Measurements from ENCODE around the gene PTPRT. TPM values are rescaled to one million over a fixed set of nuclear protein-coding genes. Genes with fewer than 3 reads are reported as not detected.

PTPRT gene
- total and polyA plus RNA-seq, 4 donors: 0.14 to 2.8 (median 0.40) TPM

DNA sequence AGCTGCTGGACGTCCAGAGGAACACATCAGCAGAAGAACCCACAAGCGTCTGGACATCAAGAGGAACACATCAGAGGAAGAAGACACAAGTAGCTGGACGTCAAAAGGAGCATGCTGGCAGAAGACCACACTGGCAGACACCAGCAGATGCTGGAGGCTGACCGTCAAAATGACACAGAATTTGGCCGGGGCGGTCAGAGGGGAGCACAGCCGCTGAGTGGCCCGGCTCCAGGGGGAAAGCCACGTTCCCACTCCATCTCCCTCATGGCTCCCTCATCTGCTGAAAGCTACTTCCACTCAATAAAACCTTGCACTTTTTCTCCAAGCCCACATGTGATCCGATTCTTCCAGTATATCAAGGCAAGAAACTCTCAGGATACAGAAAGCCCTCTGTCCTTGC, 283.6 kb downstream of the PTPRT start:
- Histone ChIP-seq H3K4me1 (ENCODE audit: control insufficient read depth in 4 of 4, insufficient read depth in 4 of 4, low read length in 3 of 4) (peaks cover 0 to 14% (median 6%) of the 10 kb centered on the region in 4 donors), H3K4me3 (ENCODE audit: low read depth in 1 of 3, low read length in 3 of 3) (no peak overlapping the region), H3K9ac (ENCODE audit: low read depth in 1 of 2, low read length in 2 of 2) (no peak overlapping the region), H3K27ac (ENCODE audit: low read depth in 1 of 2, low read length in 2 of 2) (no peak overlapping the region), H3K36me3 (ENCODE audit: control insufficient read depth in 4 of 4, insufficient read depth in 3 of 4, low read depth in 1 of 4, low read length in 3 of 4) (no peaks in the 10 kb centered on the region), H3K27me3 (ENCODE audit: control insufficient read depth in 4 of 4, insufficient read depth in 4 of 4, low read length in 3 of 4) (no peaks in the 10 kb centered on the region), H3K9me3 (ENCODE audit: control insufficient read depth in 4 of 4, low read length in 3 of 4) (peaks cover 0 to 4% (median 2%) of the 10 kb centered on the region in 4 donors)
- WGBS: 86% methylated on average over 10 of the region's 10 CpGs
- no peak for TF ChIP-seq HNF4G (IDR thresholded peaks at IDR 0.05)
- TF ChIP-seq RXRA (IDR thresholded peaks at IDR 0.05): no peak
- no peak for TF ChIP-seq YY1 (IDR thresholded peaks at IDR 0.05)
- TF ChIP-seq TAF1 (conservative IDR thresholded peaks at IDR 0.05): no peak
- TF ChIP-seq NR2F2 (IDR thresholded peaks at IDR 0.05): no peak
- no peak for TF ChIP-seq EGR1 (IDR thresholded peaks at IDR 0.05; ENCODE audit: low read depth in 2 of 2)
- TF ChIP-seq SP1 (IDR thresholded peaks at IDR 0.05): no peak
- TF ChIP-seq, protein P1, sequence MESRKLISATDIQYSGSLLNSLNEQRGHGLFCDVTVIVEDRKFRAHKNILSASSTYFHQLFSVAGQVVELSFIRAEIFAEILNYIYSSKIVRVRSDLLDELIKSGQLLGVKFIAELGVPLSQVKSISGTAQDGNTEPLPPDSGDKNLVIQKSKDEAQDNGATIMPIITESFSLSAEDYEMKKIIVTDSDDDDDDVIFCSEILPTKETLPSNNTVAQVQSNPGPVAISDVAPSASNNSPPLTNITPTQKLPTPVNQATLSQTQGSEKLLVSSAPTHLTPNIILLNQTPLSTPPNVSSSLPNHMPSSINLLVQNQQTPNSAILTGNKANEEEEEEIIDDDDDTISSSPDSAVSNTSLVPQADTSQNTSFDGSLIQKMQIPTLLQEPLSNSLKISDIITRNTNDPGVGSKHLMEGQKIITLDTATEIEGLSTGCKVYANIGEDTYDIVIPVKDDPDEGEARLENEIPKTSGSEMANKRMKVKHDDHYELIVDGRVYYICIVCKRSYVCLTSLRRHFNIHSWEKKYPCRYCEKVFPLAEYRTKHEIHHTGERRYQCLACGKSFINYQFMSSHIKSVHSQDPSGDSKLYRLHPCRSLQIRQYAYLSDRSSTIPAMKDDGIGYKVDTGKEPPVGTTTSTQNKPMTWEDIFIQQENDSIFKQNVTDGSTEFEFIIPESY (IDR thresholded peaks at IDR 0.05): no peak
- TF ChIP-seq, protein P2, sequence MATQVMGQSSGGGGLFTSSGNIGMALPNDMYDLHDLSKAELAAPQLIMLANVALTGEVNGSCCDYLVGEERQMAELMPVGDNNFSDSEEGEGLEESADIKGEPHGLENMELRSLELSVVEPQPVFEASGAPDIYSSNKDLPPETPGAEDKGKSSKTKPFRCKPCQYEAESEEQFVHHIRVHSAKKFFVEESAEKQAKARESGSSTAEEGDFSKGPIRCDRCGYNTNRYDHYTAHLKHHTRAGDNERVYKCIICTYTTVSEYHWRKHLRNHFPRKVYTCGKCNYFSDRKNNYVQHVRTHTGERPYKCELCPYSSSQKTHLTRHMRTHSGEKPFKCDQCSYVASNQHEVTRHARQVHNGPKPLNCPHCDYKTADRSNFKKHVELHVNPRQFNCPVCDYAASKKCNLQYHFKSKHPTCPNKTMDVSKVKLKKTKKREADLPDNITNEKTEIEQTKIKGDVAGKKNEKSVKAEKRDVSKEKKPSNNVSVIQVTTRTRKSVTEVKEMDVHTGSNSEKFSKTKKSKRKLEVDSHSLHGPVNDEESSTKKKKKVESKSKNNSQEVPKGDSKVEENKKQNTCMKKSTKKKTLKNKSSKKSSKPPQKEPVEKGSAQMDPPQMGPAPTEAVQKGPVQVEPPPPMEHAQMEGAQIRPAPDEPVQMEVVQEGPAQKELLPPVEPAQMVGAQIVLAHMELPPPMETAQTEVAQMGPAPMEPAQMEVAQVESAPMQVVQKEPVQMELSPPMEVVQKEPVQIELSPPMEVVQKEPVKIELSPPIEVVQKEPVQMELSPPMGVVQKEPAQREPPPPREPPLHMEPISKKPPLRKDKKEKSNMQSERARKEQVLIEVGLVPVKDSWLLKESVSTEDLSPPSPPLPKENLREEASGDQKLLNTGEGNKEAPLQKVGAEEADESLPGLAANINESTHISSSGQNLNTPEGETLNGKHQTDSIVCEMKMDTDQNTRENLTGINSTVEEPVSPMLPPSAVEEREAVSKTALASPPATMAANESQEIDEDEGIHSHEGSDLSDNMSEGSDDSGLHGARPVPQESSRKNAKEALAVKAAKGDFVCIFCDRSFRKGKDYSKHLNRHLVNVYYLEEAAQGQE (IDR thresholded peaks at IDR 0.05): no peak
- TF ChIP-seq, protein P3, sequence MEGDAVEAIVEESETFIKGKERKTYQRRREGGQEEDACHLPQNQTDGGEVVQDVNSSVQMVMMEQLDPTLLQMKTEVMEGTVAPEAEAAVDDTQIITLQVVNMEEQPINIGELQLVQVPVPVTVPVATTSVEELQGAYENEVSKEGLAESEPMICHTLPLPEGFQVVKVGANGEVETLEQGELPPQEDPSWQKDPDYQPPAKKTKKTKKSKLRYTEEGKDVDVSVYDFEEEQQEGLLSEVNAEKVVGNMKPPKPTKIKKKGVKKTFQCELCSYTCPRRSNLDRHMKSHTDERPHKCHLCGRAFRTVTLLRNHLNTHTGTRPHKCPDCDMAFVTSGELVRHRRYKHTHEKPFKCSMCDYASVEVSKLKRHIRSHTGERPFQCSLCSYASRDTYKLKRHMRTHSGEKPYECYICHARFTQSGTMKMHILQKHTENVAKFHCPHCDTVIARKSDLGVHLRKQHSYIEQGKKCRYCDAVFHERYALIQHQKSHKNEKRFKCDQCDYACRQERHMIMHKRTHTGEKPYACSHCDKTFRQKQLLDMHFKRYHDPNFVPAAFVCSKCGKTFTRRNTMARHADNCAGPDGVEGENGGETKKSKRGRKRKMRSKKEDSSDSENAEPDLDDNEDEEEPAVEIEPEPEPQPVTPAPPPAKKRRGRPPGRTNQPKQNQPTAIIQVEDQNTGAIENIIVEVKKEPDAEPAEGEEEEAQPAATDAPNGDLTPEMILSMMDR (IDR thresholded peaks at IDR 0.05; ENCODE audit: low read depth, low read length, missing input control): no peak
- TF ChIP-seq FOXA2 (IDR thresholded peaks at IDR 0.05): no peak
- DNase-seq (ENCODE audit: low spot score): no peak

DNA sequence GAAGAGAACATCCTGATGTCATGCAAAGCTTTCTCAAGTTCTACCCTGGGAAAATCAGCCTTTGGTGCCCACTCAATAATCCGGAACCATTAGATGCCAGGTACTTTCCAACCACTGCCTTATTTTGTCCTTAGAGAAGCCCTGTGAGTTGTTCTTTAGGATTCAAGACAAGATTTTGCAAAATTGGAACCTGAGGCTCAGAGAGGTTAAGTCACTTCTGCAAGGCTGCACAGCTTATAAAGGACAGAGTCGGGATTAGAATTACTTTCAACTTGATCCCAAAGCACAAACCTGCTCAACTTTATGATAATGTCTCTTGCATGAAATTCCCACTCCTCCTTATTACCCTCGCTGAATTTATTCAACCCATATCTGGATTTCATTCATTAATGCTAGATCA, 287.2 kb downstream of the PTPRT start:
- H3K27me3 ChIP-seq (ENCODE audit: control insufficient read depth in 4 of 4, insufficient read depth in 4 of 4, low read length in 3 of 4): no peaks in the 10 kb centered on the region
- H3K4me3 ChIP-seq (ENCODE audit: low read depth in 1 of 3, low read length in 3 of 3): no peak overlapping the region
- 93% methylated on average over 3 of the region's 3 CpGs for WGBS
- no peaks in the 10 kb centered on the region for H3K36me3 ChIP-seq (ENCODE audit: control insufficient read depth in 4 of 4, insufficient read depth in 3 of 4, low read depth in 1 of 4, low read length in 3 of 4)
- peak overlapping the region in 1 of 2 donors; percentile 68 for H3K27ac ChIP-seq (ENCODE audit: low read depth in 1 of 2, low read length in 2 of 2)
- H3K9me3 ChIP-seq (ENCODE audit: control insufficient read depth in 4 of 4, low read length in 3 of 4): peaks cover 0 to 4% (median under 1%) of the 10 kb centered on the region in 4 donors
- no peak for DNase-seq (ENCODE audit: low spot score)
- H3K4me1 ChIP-seq (ENCODE audit: control insufficient read depth in 4 of 4, insufficient read depth in 4 of 4, low read length in 3 of 4): peaks cover 0 to 14% (median 7%) of the 10 kb centered on the region in 4 donors
- TF ChIP-seq FOXA2 (IDR thresholded peaks at IDR 0.05) (no peak), JUND (IDR thresholded peaks at IDR 0.05) (no peak), RAD21 (IDR thresholded peaks at IDR 0.05) (no peak), HNF4A (conservative IDR thresholded peaks at IDR 0.05) (no peak)
- TF ChIP-seq, protein P4, sequence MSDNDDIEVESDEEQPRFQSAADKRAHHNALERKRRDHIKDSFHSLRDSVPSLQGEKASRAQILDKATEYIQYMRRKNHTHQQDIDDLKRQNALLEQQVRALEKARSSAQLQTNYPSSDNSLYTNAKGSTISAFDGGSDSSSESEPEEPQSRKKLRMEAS (IDR thresholded peaks at IDR 0.05): peak; percentile 2
- H3K9ac ChIP-seq (ENCODE audit: low read depth in 1 of 2, low read length in 2 of 2): no peak overlapping the region

Measured in liver (tissue), 9 donors.